Measurements from ENCODE around the gene TOP2A.
"Not testable (repeated sequence)": the region's sequence is repeated elsewhere in the genome, so short reads cannot be mapped to it uniquely, and the experiment has no call there.

The TOP2A gene

DNA sequence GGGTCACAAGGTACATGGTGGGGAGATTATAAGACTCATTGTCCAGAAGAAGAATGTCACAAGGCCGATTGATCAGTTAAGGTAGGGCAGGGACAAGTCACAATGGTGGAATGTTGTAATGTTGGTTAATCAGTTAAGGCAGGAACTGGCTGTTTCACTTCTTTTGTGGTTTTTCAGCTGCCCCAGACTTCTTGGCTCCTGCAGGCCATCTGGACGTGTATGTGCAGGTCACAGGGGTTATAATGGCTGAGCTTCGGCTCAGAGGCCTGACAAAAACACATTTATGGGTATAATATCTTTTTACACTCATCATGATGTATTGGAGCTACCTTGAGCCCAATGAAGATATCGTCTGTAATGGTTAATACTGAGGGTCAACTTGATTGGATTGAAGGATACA lies 45.1 kb downstream of the TOP2A start:
- DNase-seq, result not testable (repeated sequence)

DNA sequence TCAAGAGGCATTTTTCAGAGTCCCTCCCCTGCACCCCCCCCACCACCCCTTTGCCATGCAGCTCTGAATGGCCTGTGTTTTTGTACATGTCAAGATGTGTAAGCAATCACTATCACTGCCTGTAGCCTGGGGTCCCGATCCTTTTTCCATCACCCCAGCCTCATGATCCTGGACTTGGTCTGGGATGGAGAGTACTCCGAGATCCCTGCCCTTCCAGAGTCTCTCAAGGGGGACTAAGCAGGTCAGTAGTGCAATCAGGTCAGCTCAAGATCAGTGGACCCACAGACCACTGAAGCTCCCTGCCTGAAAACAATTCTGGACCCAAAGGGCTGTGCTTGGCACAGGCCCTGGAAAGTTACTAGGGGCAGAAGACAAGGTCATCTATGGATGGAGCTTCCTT lies 45.7 kb downstream of the TOP2A start:
- no peak for DNase-seq

GRCh38 chr17:40371261-40371929 lies 46.3 kb downstream of the TOP2A start:
- peak; percentile 75 for DNase-seq

- no peak for DNase-seq
These were observed 47.8 kb downstream of the TOP2A start for GRCh38 chr17:40369923-40370322.

- DNase-seq, result not testable (repeated sequence)
These were observed 50.0 kb downstream of the TOP2A start for GRCh38 chr17:40367728-40368127.

- DNase-seq, result no peak
These were observed 50.7 kb downstream of the TOP2A start for GRCh38 chr17:40366861-40367518.

GRCh38 chr17:40366076-40366860 lies 51.4 kb downstream of the TOP2A start:
- no peak for DNase-seq

DNA sequence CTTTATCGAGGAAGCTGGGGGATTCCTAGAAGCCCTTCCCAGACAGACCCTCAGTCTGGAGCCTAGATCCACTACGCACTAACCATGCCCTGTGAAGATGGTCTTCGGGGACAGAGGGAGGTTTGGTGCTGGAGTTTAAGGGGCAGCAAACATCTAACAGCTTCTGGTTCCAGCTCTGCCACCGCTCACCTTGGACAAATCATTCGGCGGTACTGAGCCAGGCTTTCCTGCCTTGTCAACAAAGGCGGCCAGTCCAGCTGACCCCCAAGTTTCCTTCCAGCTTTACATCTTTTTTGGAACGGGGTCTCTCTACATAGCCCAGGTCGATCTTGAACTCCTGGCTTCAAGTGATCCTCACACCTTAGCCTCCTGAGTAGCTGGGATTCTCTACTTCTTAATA lies 52.8 kb downstream of the TOP2A start:
- no peak for DNase-seq

- no peak for DNase-seq
These were observed 53.4 kb downstream of the TOP2A start, which contains the start of gene GJD3 for GRCh38 chr17:40364121-40364861. GJD3 (minus strand) TSS chr17:40364737; CDS start chr17:40363815, 922 bp downstream.

DNA sequence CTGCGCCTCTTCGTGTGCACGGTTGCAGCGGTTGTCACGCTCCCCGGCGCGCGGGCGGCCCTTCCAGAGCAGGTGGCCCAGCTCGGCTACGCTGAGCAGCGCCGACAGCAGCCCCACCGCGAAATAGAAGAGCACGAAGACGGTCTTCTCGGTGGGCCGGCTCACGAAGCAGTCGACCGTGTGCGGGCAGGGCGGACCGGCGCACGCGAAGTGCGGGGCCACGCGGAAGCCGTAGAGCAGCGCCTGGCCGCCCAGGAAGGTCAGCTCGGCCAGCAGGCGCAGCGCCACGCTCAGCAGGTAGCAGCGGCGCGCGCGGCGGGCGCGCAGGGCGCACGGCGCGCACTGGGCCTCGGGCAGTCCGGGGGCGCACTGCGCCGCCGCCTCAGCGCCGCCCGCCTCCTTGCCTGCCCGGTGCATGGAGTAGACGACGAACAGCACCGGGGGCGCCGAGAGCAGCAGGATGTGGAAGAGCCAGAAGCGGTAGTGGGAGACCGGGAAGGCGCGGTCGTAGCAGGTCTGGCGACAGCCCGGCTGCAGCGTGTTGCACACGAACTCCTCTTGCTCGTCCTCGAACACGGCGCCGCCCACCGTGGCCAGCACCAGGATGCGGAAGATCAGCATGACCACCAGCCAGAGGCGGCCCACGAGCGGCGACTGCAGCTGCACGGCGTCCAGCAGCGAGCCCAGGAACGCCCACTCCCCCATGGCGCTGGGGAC lies 54.4 kb downstream of the TOP2A start:
- DNase-seq, result no peak

DNA sequence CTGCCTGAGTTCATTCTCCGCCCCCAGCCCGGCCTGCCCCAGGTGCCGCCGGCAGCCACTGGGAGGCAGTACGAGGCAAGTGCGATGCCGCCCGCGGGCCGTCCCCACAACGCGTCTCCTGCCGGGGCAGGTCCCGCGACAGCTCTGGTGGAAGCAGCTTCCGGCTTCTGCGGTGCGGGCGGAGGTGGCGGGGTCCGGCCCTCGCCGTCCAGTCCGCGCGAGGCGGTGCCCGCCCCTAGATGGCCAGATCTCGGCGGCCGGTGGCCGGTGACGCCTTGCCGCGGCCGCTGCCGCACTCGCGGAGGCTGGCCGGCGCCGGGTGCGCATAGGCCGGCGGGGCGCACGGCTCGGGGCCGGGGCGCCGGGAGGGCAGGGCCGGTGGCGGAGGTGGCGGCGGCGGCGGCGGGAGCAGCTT lies 55.0 kb downstream of the TOP2A start:
- no peak for DNase-seq

DNA sequence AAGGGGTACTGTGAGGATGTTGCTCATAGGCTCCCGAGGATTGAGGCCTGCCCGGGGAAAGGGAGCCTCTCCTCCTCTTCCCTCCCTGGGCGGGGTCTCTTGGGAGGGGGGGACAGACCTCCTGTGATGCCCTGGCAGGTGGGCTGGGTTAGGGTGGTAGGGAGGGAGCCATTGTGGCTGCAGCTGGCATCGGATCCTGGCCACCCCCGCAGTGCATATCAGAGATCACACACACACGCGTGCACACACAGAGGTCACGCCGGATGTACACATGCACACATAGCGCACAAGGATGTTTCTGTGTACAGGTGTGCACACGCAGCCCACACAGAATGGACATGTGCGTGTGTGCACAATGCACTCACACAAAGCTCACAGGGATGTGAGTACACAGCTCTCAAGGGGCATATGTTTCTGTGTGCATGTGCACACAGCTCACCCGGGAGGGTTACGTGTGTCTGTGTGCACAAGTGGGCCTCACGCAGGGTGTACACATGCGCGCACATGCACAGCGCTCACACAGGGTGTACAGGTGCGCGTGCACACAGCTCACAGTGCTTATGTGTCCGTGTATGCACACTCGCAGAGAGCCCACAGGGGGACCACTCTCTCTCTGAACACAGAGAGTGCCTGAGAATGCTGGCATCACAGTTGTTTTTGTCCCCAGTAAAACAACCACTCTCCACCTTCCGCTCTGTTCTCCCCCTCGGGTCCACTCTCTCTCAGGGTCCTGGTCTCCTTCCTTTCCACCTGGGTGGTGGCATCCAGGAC lies 55.6 kb downstream of the TOP2A start:
- DNase-seq, result no peak

GRCh38 chr17:40361063-40361924 lies 56.4 kb downstream of the TOP2A start:
- no peak for DNase-seq

DNA sequence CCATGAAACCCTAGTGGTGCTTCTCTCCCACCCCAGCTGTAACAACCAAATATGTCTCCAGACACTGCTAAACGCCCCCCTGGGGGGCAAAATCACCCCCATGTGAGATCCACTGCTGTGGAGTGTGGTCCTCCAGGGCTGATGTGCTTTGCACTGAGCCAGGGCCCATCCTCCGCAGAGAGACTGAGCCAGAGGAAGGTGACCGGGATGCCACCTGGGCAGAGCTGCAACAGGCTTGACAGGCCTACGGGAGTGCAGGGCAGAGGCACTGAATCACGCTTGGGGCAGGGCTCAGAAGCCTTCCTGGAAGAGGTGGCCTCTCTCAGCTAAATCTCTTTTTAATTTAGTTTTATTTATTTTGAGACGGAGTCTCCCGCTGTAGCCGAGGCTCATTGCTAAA lies 57.6 kb downstream of the TOP2A start:
- DNase-seq, result no peak

DNA sequence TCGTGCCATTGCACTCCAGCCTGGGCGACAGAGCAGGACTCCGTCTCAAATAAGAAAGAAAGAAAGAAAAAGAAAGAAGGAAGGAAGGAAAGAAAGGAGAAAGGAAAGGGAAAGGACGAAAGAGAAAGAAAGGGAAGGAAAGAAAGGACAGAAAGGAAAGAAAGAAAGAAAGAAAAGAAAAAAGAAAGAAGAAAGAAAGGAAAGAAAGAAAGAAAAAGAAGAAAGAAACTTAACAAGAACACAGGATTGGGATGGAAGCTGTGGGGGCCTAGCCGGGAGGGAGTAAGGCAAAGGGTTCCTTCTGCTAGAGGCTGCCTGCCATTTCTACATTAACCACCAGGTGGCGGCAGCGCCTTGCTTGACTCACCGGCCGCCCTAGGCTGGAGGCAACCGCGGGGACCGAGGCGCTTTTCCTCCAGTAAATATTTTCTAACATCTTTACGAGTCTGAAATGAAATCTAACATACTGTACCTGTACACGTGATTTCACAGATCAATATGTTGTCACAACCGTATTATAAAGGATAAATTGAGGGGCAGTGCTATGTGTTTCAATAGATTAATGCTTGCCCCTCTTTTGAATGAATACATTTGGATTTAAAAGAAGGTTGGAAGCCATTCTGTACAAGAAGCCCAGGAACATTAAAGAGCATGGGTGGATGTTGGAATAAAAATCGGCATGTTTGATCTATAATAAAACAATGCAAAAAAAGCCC lies 59.2 kb downstream of the TOP2A start:
- DNase-seq, result peak; percentile 90

- no peak for DNase-seq
These were observed 60.5 kb downstream of the TOP2A start for GRCh38 chr17:40356990-40357881.

DNA sequence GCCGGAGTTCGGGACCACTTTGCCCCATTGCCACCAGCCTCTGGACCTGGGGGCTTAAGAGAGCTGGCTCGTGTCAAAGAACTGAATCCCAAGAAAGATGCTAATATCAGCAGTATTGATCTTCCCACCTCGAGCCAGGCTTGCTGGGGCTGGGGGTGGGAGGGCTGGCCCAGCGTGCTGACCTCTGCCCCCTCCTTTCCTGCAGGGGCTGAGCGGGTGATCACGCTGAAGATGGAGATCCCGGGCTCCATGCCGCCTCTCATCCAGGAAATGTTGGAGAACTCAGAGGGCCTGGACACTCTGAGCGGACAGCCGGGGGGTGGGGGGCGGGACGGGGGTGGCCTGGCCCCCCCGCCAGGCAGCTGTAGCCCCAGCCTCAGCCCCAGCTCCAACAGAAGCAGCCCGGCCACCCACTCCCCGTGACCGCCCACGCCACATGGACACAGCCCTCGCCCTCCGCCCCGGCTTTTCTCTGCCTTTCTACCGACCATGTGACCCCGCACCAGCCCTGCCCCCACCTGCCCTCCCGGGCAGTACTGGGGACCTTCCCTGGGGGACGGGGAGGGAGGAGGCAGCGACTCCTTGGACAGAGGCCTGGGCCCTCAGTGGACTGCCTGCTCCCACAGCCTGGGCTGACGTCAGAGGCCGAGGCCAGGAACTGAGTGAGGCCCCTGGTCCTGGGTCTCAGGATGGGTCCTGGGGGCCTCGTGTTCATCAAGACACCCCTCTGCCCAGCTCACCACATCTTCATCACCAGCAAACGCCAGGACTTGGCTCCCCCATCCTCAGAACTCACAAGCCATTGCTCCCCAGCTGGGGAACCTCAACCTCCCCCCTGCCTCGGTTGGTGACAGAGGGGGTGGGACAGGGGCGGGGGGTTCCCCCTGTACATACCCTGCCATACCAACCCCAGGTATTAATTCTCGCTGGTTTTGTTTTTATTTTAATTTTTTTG lies 61.6 kb downstream of the TOP2A start:
- DNase-seq, result no peak
